ENCODE data around the gene UGT1A9. TPM values are rescaled to one million over a fixed set of nuclear protein-coding genes. Genes with fewer than 3 reads are reported as not detected.

UGT1A9 gene
- total and polyA plus RNA-seq, 2 donors (not counting 1 experiment from before 2014, with no cell fraction given): not detected

DNA sequence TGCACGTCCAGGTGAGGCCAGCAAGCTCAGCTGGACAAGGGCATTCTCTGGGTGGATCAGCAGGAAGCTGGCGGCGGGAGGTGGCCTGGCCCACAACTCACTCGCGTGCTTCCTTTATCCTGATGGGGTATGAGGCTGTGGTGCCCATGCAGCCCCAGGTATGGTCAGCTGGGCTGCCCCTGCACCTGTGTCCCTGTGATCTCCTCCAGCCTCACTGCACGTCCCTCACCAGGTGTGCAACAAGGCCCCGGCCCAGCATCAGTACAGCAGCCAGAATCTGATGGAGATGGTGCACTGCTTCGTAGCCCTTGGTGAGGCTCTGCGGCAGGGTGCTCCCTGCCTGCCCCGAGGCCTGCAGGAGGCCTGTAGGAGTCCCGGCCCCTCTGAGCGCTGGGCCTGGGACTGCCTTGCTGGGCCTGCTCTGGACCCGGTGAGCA is 124.1 kb downstream of the UGT1A9 start:
- H2AFZ ChIP-seq (ENCODE audit: low read length): no peak overlapping the region
- no peak overlapping the region for H3K9ac ChIP-seq (ENCODE audit: insufficient read depth, low read length)
- H3K4me3 ChIP-seq (replicated peaks in 1 of 4; ENCODE audit: control extremely low read depth in 1 of 4, insufficient read depth in 1 of 4, low read depth in 3 of 4, low read length in 4 of 4): no peak overlapping the region
- DNase-seq (ENCODE audit: low read depth in 2 of 2): no peak
- H3K27me3 ChIP-seq (ENCODE audit: control insufficient read depth, insufficient read depth, low read length): no peaks in the 10 kb centered on the region
- H3K27ac ChIP-seq (ENCODE audit: insufficient read depth, low read length): no peak overlapping the region
- no peaks in the 10 kb centered on the region for H4K20me1 ChIP-seq (ENCODE audit: control insufficient read depth, extremely low read depth, insufficient read depth, low read length)
- H3K4me2 ChIP-seq (ENCODE audit: extremely low read depth, insufficient read depth, low read length): no peak overlapping the region
- no peaks in the 10 kb centered on the region for H3K36me3 ChIP-seq (ENCODE audit: control insufficient read depth, insufficient read depth, low read length)
- TF ChIP-seq CTCF (conservative IDR thresholded peaks at IDR 0.05 in 1 of 2, IDR thresholded peaks at IDR 0.05 in 1 of 2; ENCODE audit: low read depth in 1 of 2, low read length in 2 of 2): no peak
- TF ChIP-seq EZH2 (IDR thresholded peaks at IDR 0.05; ENCODE audit: low read length, missing control alignments): no peak
- no peaks in the 10 kb centered on the region for H3K79me2 ChIP-seq (ENCODE audit: control insufficient read depth, insufficient read depth, low read length)
- H3K9me3 ChIP-seq (ENCODE audit: control insufficient read depth, insufficient read depth, low read depth, low read length): no peaks in the 10 kb centered on the region
- no peaks in the 10 kb centered on the region for H3K4me1 ChIP-seq (ENCODE audit: control insufficient read depth, extremely low read depth, insufficient read depth, low read length)

GRCh38 chr2:233796254-233796653 is 124.6 kb downstream of the UGT1A9 start:
- H3K4me3 ChIP-seq (replicated peaks in 1 of 4; ENCODE audit: control extremely low read depth in 1 of 4, insufficient read depth in 1 of 4, low read depth in 3 of 4, low read length in 4 of 4): no peak overlapping the region
- H2AFZ ChIP-seq (ENCODE audit: low read length): no peak overlapping the region
- no peaks in the 10 kb centered on the region for H3K36me3 ChIP-seq (ENCODE audit: control insufficient read depth, insufficient read depth, low read length)
- H3K27ac ChIP-seq (ENCODE audit: insufficient read depth, low read length): no peak overlapping the region
- no peak overlapping the region for H3K4me2 ChIP-seq (ENCODE audit: extremely low read depth, insufficient read depth, low read length)
- H3K79me2 ChIP-seq (ENCODE audit: control insufficient read depth, insufficient read depth, low read length): no peaks in the 10 kb centered on the region
- no peaks in the 10 kb centered on the region for H3K4me1 ChIP-seq (ENCODE audit: control insufficient read depth, extremely low read depth, insufficient read depth, low read length)
- H4K20me1 ChIP-seq (ENCODE audit: control insufficient read depth, extremely low read depth, insufficient read depth, low read length): no peaks in the 10 kb centered on the region
- H3K9ac ChIP-seq (ENCODE audit: insufficient read depth, low read length): no peak overlapping the region
- H3K27me3 ChIP-seq (ENCODE audit: control insufficient read depth, insufficient read depth, low read length): no peaks in the 10 kb centered on the region
- H3K9me3 ChIP-seq (ENCODE audit: control insufficient read depth, insufficient read depth, low read depth, low read length): no peaks in the 10 kb centered on the region
- no peak for TF ChIP-seq CTCF (conservative IDR thresholded peaks at IDR 0.05 in 1 of 2, IDR thresholded peaks at IDR 0.05 in 1 of 2; ENCODE audit: low read depth in 1 of 2, low read length in 2 of 2)
- no peak for TF ChIP-seq EZH2 (IDR thresholded peaks at IDR 0.05; ENCODE audit: low read length, missing control alignments)
- DNase-seq (ENCODE audit: low read depth in 2 of 2): no peak

DNA sequence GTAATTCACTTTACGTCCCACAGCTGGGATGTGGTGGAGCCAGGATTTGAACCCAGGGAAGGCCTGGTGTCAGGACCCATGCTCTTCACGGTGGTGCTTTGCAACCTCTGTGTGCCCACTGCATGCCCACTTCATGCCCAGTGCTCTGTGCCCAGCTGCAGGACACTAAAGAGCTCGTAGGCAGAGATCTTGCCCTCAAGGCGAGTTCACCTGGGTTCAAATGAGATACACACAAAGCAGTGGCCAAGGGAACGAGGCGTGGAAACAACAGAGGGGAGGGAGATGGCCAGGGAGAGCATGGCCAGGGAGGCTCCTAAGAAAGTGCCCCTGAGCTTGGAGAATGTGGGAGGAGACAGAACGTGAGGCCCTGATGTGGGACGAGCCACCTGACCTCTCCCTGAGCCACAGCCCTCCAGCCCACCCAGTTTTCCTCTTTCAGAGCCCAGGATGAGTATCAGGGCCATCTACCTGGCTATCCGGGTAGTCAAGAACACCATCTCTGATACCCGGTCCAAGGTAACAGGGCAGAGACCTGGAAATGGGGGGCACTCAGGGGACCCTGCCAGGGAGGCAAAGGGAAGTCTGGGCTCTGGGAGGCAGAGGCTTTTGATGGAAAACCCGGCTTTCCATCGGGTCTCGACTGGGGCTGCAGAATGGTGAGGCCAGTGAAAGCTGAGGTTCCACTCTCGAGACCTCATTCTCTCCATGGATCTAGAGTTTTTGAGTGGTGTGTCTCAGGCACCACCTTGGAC is 126.8 kb downstream of the UGT1A9 start:
- H3K4me2 ChIP-seq (ENCODE audit: extremely low read depth, insufficient read depth, low read length): no peak overlapping the region
- no peak for DNase-seq (ENCODE audit: low read depth in 2 of 2)
- no peaks in the 10 kb centered on the region for H3K4me1 ChIP-seq (ENCODE audit: control insufficient read depth, extremely low read depth, insufficient read depth, low read length)
- H3K27me3 ChIP-seq (ENCODE audit: control insufficient read depth, insufficient read depth, low read length): peaks cover 1% of the 10 kb centered on the region
- no peak overlapping the region for H3K9ac ChIP-seq (ENCODE audit: insufficient read depth, low read length)
- H2AFZ ChIP-seq (ENCODE audit: low read length): no peak overlapping the region
- no peaks in the 10 kb centered on the region for H4K20me1 ChIP-seq (ENCODE audit: control insufficient read depth, extremely low read depth, insufficient read depth, low read length)
- H3K9me3 ChIP-seq (ENCODE audit: control insufficient read depth, insufficient read depth, low read depth, low read length): no peaks in the 10 kb centered on the region
- no peak overlapping the region for H3K4me3 ChIP-seq (replicated peaks in 1 of 4; ENCODE audit: control extremely low read depth in 1 of 4, insufficient read depth in 1 of 4, low read depth in 3 of 4, low read length in 4 of 4)
- no peak overlapping the region for H3K27ac ChIP-seq (ENCODE audit: insufficient read depth, low read length)
- H3K36me3 ChIP-seq (ENCODE audit: control insufficient read depth, insufficient read depth, low read length): no peaks in the 10 kb centered on the region
- no peaks in the 10 kb centered on the region for H3K79me2 ChIP-seq (ENCODE audit: control insufficient read depth, insufficient read depth, low read length)
- TF ChIP-seq EZH2 (IDR thresholded peaks at IDR 0.05; ENCODE audit: low read length, missing control alignments): no peak
- TF ChIP-seq CTCF (conservative IDR thresholded peaks at IDR 0.05 in 1 of 2, IDR thresholded peaks at IDR 0.05 in 1 of 2; ENCODE audit: low read depth in 1 of 2, low read length in 2 of 2): no peak

Data from fibroblast of lung (primary cell).